NT2/D1 (cell line): ENCODE measurements around the gene CLK1.
"Not testable (repeated sequence)": the region's sequence is repeated elsewhere in the genome, so short reads cannot be mapped to it uniquely, and the experiment has no call there.

Experiments
- SUZ12 ChIP-seq: IDR thresholded peaks from 2 replicates; pipeline ENCODE4 v1.6.1; 2011; ENCODE audit not compliant: insufficient read length, insufficient read depth; ENCODE audit errors: extremely low read depth
- YY1 ChIP-seq: IDR thresholded peaks from 2 replicates; pipeline ENCODE4 v1.6.1; 2011; ENCODE audit not compliant: insufficient read length, insufficient read depth
- ZNF274 ChIP-seq: IDR thresholded peaks from 2 replicates; pipeline ENCODE4 v1.6.1; 2011; ENCODE audit warnings: mild to moderate bottlenecking, low read depth, low read length

DNA sequence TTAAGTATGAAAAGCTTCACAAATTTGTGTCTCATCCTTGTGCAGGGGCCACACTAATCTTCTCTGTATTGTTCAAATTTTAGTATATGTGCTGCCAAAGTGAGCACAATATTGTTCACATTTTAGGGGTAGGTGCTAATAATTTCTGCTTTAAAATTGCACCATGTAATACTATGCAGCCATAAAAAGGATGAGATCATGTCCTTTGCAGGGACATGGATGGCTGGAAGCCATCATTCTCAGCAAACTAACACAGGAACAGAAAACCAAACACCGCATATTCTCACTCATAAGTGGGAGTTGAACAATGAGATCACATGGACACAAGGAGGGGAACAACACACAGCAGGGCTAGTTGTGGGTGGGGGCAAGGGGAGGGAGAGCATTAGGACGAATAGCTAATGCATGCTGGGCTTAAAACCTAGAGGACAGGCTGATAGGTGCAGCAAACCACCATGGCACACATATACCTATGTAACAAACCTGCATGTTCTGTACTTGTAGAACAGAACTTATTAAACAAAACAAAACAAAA lies 17.3 kb upstream of the CLK1 start:
- TF ChIP-seq ZNF274, YY1, SUZ12: not testable (repeated sequence)
